D721Med (cell line): ENCODE results near the gene TXN2.

Experiments used
- DNase-seq: peaks from one replicate; pipeline ENCODE4 v3.0.0; 2011; ENCODE audit warnings: low spot score; ENCODE audit not compliant: insufficient read length
- FAIRE-seq: peaks from 2 replicates; lab custom pipeline; 2011; peaks lifted over from hg19 to GRCh38; lab: Jason Lieb, UNC
- CTCF ChIP-seq: IDR thresholded peaks from 2 replicates; pipeline ENCODE4 v1.5.1; 2012; ENCODE audit warnings: mild to moderate bottlenecking, control low read depth; ENCODE audit not compliant: insufficient read depth; ENCODE audit errors: missing control alignments

TXN2 gene

GRCh38 chr22:36469094-36469710, 12.2 kb downstream of the TXN2 start:
- DNase-seq (no peak), FAIRE-seq (no peak)
- TF ChIP-seq CTCF = no peak

GRCh38 chr22:36467946-36468345, 13.5 kb downstream of the TXN2 start:
- no peak for DNase-seq
- no peak for FAIRE-seq
- TF ChIP-seq CTCF = no peak

GRCh38 chr22:36467042-36467810, 14.2 kb downstream of the TXN2 start:
- no peak for DNase-seq
- TF ChIP-seq CTCF = no peak
- no peak for FAIRE-seq

GRCh38 chr22:36466258-36466657, 15.2 kb downstream of the TXN2 start:
- TF ChIP-seq CTCF = no peak
- FAIRE-seq (no peak), DNase-seq (no peak)

- DNase-seq = no peak
- FAIRE-seq = no peak
- no peak for TF ChIP-seq CTCF
These were observed 16.0 kb downstream of the TXN2 start for GRCh38 chr22:36465232-36466021.

- FAIRE-seq = no peak
- no peak for TF ChIP-seq CTCF
- no peak for DNase-seq
These were observed 16.7 kb downstream of the TXN2 start for GRCh38 chr22:36464715-36465231.
